Neural cell (in vitro differentiated cells): ENCODE results near the gene CEP162. TPM values are rescaled to one million over a fixed set of nuclear protein-coding genes. Genes with fewer than 3 reads are reported as not detected.

Experiments
- H2AFZ ChIP-seq: fragments of 200-600, 300-800 bp; sonication (generic), shearing (Covaris generic); 2 replicates; pipeline ENCODE4 v1.6.0; 2014; ENCODE audit warnings: low read depth, mild to moderate bottlenecking, antibody characterized with exemption, low read length, moderate library complexity
- H3F3A ChIP-seq: fragments of 200-600 bp; shearing (Covaris generic); 2 replicates; pipeline ENCODE4 v1.6.1; 2016; ENCODE audit warnings: mild to moderate bottlenecking, moderate library complexity, mixed read lengths, antibody characterized with exemption, low read length; ENCODE audit not compliant: insufficient read depth, poor library complexity, severe bottlenecking
- H3K27ac ChIP-seq: fragments of 200-600, 300-800 bp; sonication (generic), shearing (Covaris generic); 2 replicates; pipeline ENCODE4 v1.5.1; 2014; ENCODE audit warnings: mild to moderate bottlenecking, low read length, moderate library complexity
- H3K27me3 ChIP-seq: fragments of 300-800, 200-600 bp; sonication (generic), shearing (Covaris generic); 2 replicates; pipeline ENCODE4 v1.6.0; 2014; ENCODE audit warnings: mild to moderate bottlenecking, low read depth, low read length, moderate library complexity; ENCODE audit not compliant: insufficient read depth
- H3K36me3 ChIP-seq: fragments of 300-800, 200-600 bp; sonication (generic), shearing (Covaris generic); 2 replicates; pipeline ENCODE4 v1.5.1; 2014; ENCODE audit warnings: mild to moderate bottlenecking, antibody characterized with exemption, low read length, moderate library complexity; ENCODE audit not compliant: insufficient read depth
- H3K4me2 ChIP-seq: fragments of 300-800, 200-600 bp; sonication (generic), shearing (Covaris generic); 2 replicates; pipeline ENCODE4 v1.6.0; 2014; ENCODE audit warnings: mild to moderate bottlenecking, low read length
- H3K4me3 ChIP-seq: fragments of 300-800, 200-600 bp; sonication (generic), shearing (Covaris generic); 2 replicates; pipeline ENCODE4 v1.5.1; 2014; ENCODE audit warnings: mild to moderate bottlenecking, low read length, moderate library complexity
- H3K79me2 ChIP-seq: fragments of 200-600 bp; shearing (Covaris generic); replicated peaks from 2 replicates; pipeline ENCODE4 v1.6.0; 2014; ENCODE audit warnings: mild to moderate bottlenecking, low read length, moderate library complexity; ENCODE audit not compliant: insufficient read depth
- H3K9ac ChIP-seq: fragments of 300-800, 200-600 bp; sonication (generic), shearing (Covaris generic); 2 replicates; pipeline ENCODE4 v1.6.1; 2016; ENCODE audit warnings: mild to moderate bottlenecking, low read length, mixed read lengths
- H3K9me2 ChIP-seq: fragments of 200-600 bp; shearing (Covaris generic); 2 replicates; pipeline ENCODE4 v1.6.1; 2016; ENCODE audit warnings: mild to moderate bottlenecking, low read length, mixed read lengths; ENCODE audit not compliant: insufficient read depth
- H3K9me3 ChIP-seq: fragments of 200-600, 300-800 bp; sonication (generic), shearing (Covaris generic); 2 replicates; pipeline ENCODE4 v1.6.1; 2016; ENCODE audit warnings: mild to moderate bottlenecking, mixed run types, low read length, moderate library complexity, mixed read lengths
- H4K20me1 ChIP-seq: fragments of 200-600 bp; shearing (Covaris generic); 2 replicates; pipeline ENCODE4 v1.6.1; 2016; ENCODE audit warnings: mild to moderate bottlenecking, mixed run types; ENCODE audit not compliant: insufficient read depth
- CTCF ChIP-seq: fragments of 450-650 bp; IDR thresholded peaks from 2 replicates; pipeline ENCODE4 v1.5.1; 2014; ENCODE audit warnings: antibody characterized with exemption, mild to moderate bottlenecking, moderate library complexity; ENCODE audit not compliant: poor library complexity, severe bottlenecking
- EP300 ChIP-seq: fragments of 450-650 bp; conservative IDR thresholded peaks from 2 replicates; pipeline ENCODE4 v1.6.1; 2014; ENCODE audit warnings: antibody characterized with exemption, mild to moderate bottlenecking, moderate library complexity; ENCODE audit not compliant: poor library complexity, severe bottlenecking
- EZH2 ChIP-seq: fragments of 200-600, 300-800 bp; shearing (Covaris generic), sonication (generic); IDR thresholded peaks from 2 replicates; pipeline ENCODE4 v1.6.1; 2014; ENCODE audit warnings: antibody characterized with exemption, low read length, borderline replicate concordance, mild to moderate bottlenecking; ENCODE audit not compliant: insufficient read depth, poor library complexity, severe bottlenecking
- MXI1 ChIP-seq: fragments of 450-650 bp; conservative IDR thresholded peaks from 2 replicates; pipeline ENCODE4 v1.6.1; 2014; ENCODE audit warnings: antibody characterized with exemption, mild to moderate bottlenecking; ENCODE audit not compliant: poor library complexity, severe bottlenecking
- POLR2AphosphoS5 ChIP-seq: IDR thresholded peaks from 2 replicates; pipeline ENCODE4 v1.6.1; 2012
- RAD21 ChIP-seq: fragments of 450-650 bp; conservative IDR thresholded peaks from 2 replicates; pipeline ENCODE4 v1.6.1; 2014; ENCODE audit warnings: antibody characterized with exemption, mild to moderate bottlenecking, moderate library complexity
- REST ChIP-seq: IDR thresholded peaks from 2 replicates; pipeline ENCODE4 v1.6.1; 2012; ENCODE audit warnings: borderline replicate concordance
- SMC3 ChIP-seq: fragments of 450-650 bp; conservative IDR thresholded peaks from 2 replicates; pipeline ENCODE4 v1.6.1; 2014; ENCODE audit warnings: antibody characterized with exemption, mild to moderate bottlenecking, moderate library complexity; ENCODE audit not compliant: poor library complexity
- TAF1 ChIP-seq: IDR thresholded peaks from 2 replicates; pipeline ENCODE4 v1.6.1; 2012; ENCODE audit warnings: low read depth
- polyA plus RNA-seq: library from polyadenylated mRNA; depleted of rRNA; stranded (reverse); fragments of >200 nt; gene quantifications from 2 replicates; pipeline ENCODE4 v1.2.3, GENCODE V29; 2014

Gene CEP162
- polyA plus RNA-seq, 1 donor from 2014 or later = 19.3 TPM

- no peak for TF ChIP-seq SMC3
- TF ChIP-seq MXI1 = no peak
- no peak for TF ChIP-seq CTCF
- no peak for TF ChIP-seq RAD21
- TF ChIP-seq REST = no peak
- TF ChIP-seq TAF1 = no peak
- no peak for TF ChIP-seq EP300
- no peak for TF ChIP-seq EZH2
- no peak for TF ChIP-seq POLR2AphosphoS5
- no peak overlapping the region for H2AFZ ChIP-seq
- no peaks in the 10 kb centered on the region for H4K20me1 ChIP-seq
- H3K27ac ChIP-seq = no peak overlapping the region
- H3F3A ChIP-seq = no peaks in the 10 kb centered on the region
- H3K36me3 ChIP-seq = no peaks in the 10 kb centered on the region
- H3K9me2 ChIP-seq = no peaks in the 10 kb centered on the region
- no peaks in the 10 kb centered on the region for H3K27me3 ChIP-seq
- no peak overlapping the region for H3K4me3 ChIP-seq
- H3K79me2 ChIP-seq = no peaks in the 10 kb centered on the region
- H3K4me2 ChIP-seq = no peak overlapping the region
- H3K9ac ChIP-seq = no peak overlapping the region
- no peaks in the 10 kb centered on the region for H3K9me3 ChIP-seq
Observed at GRCh38 chr6:84150705-84151104, 76.7 kb downstream of the CEP162 start.

- Histone ChIP-seq H3K4me3 (no peak overlapping the region), H3K9me3 (no peaks in the 10 kb centered on the region), H3K4me2 (no peak overlapping the region)
Observed at GRCh38 chr6:84141521-84141920, 85.9 kb downstream of the CEP162 start.

More at GRCh38 chr6:84141521-84141920, 85.9 kb downstream of the CEP162 start:
- no peak overlapping the region for H3K27ac ChIP-seq
- H3K9me2 ChIP-seq = no peaks in the 10 kb centered on the region
- no peak for TF ChIP-seq MXI1
- no peak for TF ChIP-seq REST
- TF ChIP-seq EP300 = no peak
- no peak for TF ChIP-seq RAD21
- TF ChIP-seq EZH2 = no peak
- TF ChIP-seq TAF1 = no peak
- no peak for TF ChIP-seq CTCF
- no peaks in the 10 kb centered on the region for H4K20me1 ChIP-seq
- H3F3A ChIP-seq = no peaks in the 10 kb centered on the region
- no peak overlapping the region for H3K9ac ChIP-seq
- no peaks in the 10 kb centered on the region for H3K79me2 ChIP-seq
- H3K27me3 ChIP-seq = no peaks in the 10 kb centered on the region
- H3K36me3 ChIP-seq = peaks cover 4% of the 10 kb centered on the region
- no peak overlapping the region for H2AFZ ChIP-seq
